HG02840 (cell line): Measurements from ENCODE around the gene TICAM1.

Experiments used
- ATAC-seq: cut with Tn5 transposase; IDR thresholded peaks from one replicate; pipeline ENCODE4 v1.9.1; 2021; ENCODE audit warnings: mild to moderate bottlenecking, moderate library complexity, moderate number of reproducible peaks; ENCODE audit not compliant: unreplicated experiment, low FRiP score

TICAM1 gene

GRCh38 chr19:4775627-4776152, 55.8 kb downstream of the TICAM1 start:
- no peak for ATAC-seq

GRCh38 chr19:4774136-4774535, 57.4 kb downstream of the TICAM1 start:
- ATAC-seq: no peak

DNA sequence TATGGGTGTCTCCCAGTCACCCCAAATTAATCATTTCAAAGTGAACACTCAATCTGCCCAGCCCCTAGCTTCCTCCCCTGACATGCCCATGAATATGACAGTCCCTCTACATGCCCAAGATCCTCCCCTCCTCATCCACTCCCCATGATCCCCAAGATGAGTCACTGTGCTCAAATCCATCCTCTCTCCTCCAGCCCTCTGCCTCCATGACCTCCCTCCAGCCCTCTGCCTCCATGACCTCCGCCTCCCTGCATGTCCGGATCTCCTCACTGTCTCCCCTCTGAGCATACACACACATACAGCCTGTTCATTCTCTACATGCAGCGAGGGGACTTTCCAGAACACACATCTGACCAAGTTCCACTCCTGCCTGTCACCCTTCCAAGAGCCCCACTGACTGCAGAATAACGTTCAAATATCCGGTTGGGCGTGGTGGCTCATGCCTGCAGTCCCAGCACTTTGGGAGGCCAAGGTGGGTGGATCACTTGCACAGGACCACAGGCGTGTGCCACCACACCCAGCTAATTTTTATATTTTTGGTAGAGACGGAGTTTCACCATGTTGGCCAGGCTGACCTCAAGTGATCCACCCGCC, 58.4 kb downstream of the TICAM1 start:
- no peak for ATAC-seq

GRCh38 chr19:4772566-4772965, 58.9 kb downstream of the TICAM1 start:
- ATAC-seq: no peak

GRCh38 chr19:4768934-4769777, 62.4 kb downstream of the TICAM1 start:
- ATAC-seq: no peak
